CD4-positive, alpha-beta T cell treated with Interleukin-12 subunit alpha and Interleukin-12 subunit beta, for 1 hour (primary cell): ENCODE results near the gene PPM1K.
A peak's percentile ranks its signal among the peaks of the same experiment; 100 is the strongest.
"Not testable (repeated sequence)": the region's sequence is repeated elsewhere in the genome, so short reads cannot be mapped to it uniquely, and the experiment has no call there.

ENCODE experiments used
- DNase-seq: peaks from one replicate; pipeline ENCODE4 v3.0.0-alpha.2; 2020

Gene PPM1K

DNA sequence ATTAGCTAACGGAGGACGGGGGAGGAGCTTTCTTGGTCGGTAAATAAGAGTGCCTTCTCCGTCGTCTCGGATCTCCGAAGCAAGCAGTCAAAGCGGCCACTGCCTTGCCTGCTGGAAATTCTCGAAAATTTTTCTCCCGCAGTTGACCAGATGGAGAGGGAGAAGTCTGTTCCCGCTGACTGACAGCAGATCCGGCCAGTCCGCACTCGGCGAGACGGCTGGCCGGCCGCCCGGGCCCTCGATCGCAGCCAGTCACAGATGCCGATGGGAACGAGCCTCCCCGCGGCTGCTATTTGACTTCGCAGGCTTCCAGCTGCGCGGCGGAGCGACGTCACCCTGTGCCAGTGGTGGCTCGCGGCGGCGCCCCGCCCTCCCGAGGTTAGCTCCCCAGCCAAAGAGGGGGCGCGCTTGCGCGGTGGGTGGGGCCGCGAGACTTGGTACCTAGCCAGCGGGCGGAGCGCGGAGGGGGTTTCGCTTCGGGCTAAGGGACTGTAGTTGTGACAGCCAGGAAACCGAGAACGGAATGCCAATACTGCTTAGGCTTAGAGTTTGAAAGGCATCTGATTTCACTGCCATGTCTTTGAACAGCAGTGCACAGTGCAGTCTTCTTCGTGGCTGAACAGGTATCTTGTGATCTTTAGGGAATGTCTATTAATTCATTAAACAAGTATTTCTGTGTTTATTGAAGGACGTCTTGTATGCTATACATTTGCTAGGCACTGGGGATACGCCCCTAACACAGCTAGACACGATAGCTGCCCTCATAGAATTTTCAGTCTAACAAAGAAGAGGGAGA, at the start of gene PPM1K:
Gene PPM1K (minus strand): TSS at position 123 of the 796 bp plus-strand sequence. CDS start 5,978 bp downstream, outside the sequence.
- DNase-seq = peak; percentile 99

DNA sequence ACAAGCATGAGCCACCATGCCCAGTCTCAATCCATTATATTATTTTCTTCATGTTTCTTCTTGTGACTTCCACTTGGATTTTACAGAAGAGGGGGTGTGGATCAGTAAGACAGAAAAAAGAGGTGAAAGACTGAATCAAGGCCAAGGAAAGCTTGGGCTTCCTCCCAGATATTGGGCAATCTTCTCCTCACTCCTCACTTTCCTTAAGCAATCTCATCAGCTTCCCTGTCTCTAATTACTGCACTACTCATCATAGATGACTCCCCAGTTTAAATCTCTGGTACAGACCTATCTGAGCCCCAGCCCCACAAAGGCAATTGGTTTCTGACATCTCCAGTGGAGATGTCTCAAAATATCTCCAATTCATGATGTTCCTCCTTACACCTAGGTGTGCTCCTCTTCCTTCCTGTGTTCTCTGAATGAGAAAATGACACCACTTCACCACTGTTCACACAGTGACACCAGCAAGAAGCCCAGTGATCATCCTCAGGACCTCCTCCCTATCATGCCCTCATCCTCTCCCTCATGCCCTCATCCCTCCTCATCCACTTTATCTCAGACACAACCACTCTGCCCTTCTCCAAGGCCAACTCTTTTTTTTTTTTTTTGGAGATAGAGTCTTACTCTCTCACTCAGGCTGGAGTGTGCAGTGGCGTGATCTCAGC, 49.5 kb upstream of the PPM1K start:
- no peak for DNase-seq

GRCh38 chr4:88327665-88328064, 43.3 kb upstream of the PPM1K start:
- DNase-seq = no peak

DNA sequence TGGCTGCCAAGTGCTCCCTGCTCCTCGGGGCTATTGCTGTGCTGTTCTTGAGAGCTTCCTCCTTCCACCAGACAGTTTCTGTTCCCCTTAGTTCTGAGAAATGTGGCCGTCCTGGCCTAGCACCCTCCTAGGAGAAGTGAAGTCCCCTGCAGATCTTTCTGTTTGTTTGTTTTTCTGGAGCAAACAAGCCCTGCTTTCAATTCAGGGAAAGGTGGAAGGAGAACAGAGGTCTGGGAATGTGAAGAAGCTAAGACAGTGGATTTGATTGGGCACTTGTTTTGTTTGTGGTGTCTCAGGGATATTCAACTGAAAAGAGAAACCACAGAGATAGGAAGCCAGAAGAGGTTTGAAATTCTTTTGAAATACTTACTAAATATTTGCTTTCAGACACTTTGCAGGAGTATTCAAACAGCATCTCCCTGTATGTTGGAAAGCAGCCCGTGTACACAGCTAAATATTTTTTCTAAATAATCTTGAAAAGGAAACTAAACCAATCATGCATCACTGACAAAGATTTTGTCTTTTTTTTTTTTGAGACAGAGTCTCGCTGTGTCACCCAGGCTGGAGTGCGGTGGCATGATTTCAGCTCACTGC, 36.5 kb upstream of the PPM1K start:
- DNase-seq = peak; percentile 27

GRCh38 chr4:88320224-88320779, 35.9 kb upstream of the PPM1K start:
- no peak for DNase-seq

- DNase-seq = no peak
Observed at GRCh38 chr4:88318751-88319350, 34.5 kb upstream of the PPM1K start.

DNA sequence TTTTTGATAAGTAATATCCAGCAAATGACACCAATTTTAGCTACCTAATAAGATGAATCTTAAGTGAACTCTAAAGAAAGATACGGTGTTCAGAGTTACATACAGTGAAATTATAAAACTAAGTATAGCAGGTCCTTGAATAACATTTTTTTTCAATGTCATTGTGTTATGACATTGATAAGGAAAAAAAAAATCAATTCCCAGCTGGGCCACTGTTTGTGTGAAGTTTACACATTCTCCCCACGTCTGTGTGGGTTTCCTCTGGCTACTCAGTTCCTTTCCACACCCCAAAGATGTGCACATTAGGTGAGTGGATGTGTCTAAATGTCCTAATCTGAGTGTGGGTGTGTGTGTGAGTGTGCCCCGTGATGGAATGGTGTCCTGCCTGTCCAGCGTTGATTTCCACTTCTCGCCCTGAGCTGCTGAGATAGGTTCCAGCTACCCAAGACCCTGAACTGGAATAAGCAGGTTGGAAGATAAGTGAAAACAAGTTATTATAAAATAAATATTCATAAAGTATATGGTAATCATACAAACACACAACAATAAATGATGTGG, 31.2 kb upstream of the PPM1K start:
- no peak for DNase-seq

- DNase-seq = not testable (repeated sequence)
Observed at GRCh38 chr4:88313088-88313624, 28.8 kb upstream of the PPM1K start.

GRCh38 chr4:88308587-88308986, 24.2 kb upstream of the PPM1K start:
- DNase-seq = no peak

DNA sequence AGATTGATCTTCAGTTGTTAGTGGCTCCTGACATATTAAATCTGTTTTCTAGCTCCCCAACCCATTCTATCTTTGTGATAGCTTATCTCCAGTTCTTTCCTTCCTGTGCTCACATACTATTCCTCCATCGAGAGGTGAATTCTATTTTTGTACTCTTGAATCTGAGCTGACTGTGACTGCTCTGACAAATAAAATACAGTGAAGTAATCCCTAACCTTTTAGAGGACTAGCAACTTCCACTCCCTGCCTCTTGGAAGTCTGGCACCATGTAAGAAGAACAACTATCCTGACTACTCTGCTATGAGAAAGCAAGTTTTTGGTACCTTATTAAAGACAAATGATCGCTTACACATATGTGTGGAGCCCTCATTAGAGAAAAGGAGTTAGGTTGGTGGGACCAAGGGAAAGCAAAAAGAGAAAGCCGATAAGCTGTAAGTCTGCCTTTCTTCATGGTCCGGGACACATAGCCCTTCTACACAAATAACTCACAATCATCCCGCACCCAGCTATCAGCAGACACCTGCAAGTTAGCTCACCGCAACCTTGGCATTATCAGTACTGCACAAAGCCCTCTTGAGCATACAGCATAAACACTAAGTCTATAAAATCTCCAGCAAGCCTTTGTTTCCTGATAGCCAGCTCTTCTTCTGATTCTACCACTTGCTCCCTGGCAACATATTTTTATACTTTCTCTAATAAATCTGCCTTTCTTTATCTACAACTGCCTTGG, 13.5 kb upstream of the PPM1K start:
- no peak for DNase-seq

DNA sequence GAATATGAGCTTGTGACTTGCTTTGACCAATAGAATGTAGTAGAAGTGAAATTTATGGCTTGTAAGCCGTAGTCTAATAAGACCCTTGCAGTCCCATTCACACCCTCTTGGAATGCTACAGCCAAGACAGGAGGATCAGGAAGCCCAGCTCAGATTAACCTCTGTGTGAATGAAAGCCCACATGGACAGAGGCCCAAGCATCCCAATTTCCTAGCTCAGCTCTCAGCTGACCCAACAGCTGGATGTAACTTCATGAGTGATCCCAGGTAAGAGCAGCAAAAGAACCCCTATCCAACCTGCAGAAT, 12.8 kb upstream of the PPM1K start:
- DNase-seq = no peak

DNA sequence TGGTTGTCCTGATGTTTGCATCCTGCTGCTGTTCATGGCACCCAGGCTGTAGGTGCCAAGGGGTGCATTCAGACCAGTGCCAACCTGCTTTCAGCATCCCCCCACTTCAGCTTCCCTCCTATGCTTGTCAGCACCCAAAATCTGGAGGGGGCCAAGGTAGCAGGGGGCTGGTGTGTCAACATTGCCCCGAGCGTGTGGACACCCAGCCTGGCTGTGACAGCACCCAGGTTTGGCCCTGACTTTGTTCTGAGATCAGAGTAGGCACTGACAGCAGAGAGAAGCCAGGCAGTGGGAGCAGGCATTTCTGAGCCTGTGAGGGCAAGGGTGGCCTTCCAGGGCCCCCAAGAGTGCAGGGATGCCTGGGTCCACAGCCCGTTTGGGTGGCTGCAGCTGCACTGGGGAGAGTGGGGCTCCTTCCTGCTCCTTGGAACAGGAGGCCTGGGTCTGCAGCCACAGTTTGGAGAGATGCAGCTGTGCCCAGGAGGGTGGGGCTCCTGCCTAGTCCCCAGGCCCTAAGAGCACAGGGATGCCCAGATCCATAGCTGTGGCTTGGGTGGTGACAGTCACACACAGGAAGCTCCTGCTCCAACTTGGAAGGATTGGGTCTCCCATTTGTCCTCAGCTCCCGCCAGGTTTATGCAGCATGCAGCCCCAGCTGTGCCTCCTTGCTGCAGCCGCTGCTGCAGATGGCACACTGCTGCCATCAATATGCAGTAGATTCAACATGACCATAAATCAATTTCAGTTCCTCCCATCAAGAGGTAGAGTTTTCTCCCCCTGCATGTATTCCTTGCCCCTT, 12.3 kb upstream of the PPM1K start:
- no peak for DNase-seq

GRCh38 chr4:88295656-88296055, 11.3 kb upstream of the PPM1K start:
- DNase-seq = no peak

DNA sequence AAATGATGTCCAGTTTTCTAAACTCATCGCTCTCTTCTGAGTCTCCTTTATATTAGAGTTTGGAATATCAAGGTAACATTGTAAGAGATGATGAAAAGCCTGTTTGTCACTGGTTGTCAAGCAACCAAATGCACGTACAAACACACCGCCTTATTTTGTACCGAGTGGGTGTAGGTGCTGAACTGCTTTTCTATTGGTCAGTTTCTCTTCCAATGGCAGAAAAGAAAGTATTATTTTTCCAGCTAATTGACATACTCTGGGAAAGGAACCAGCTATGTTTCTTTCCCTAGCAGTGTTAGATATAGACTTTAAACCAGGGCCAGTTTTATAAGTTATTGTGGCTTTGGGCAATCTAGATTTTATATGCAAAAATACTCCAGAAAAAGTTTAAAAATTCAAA, 6.6 kb upstream of the PPM1K start:
- no peak for DNase-seq

GRCh38 chr4:88286897-88287296, 2.5 kb upstream of the PPM1K start:
- no peak for DNase-seq

DNA sequence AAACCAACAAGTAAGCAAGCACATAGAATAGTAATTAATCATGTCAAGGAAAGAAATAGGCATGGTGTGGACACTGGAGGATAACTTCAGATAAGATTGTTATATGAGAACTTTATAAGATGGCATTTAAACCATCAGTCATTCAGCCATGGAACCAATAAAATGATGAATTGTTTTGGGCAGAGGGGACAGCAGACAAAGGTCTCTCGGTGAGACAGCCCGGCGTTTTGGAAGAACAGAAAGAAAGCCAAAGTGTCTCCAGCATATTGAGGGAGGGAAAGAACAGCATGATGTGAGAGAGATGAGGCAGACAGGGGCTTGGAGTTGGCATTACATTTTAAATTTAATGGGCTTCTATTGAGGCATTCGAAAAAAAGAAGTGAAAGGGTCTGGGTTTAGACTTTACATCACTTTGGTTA, 883 bp upstream of the PPM1K start:
- DNase-seq = no peak

DNA sequence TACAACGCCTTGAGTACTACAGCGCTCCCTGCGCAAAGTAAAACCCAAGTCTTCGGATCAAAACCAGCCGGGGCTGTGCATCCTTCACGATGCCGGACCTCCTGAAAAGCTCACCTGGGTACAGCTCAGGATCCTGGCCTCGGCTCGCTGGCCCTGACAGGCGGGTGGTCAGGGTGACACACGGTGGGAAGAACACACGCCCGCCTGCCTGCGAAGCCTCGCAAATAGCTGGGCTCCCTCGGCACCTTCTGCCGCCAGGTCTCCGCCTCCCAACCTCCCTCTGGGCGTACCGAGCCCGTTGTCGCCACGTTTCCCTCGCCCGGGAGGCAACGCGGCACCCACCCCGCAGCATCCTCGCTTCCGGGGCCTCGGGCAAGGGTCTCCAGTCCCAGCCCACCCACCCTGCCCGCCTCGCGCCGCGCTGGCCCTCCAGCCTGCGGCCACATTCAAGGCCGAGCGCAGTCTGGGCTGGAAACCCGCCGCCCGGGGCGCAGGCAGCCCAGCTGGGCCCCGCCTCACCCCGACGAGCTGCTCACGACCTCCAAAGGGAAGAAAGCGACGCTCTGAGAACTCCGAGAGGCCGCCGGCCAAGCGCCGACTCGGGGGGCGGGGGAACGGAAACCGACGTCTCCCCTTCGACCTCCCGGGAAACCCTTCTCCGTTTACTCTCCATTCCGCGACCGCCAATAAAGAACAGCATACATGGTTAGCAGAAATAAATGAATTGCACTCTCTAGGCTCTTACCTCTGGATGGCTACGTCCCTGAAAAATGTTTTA, 511 bp downstream of the PPM1K start:
- peak; percentile 77 for DNase-seq

DNA sequence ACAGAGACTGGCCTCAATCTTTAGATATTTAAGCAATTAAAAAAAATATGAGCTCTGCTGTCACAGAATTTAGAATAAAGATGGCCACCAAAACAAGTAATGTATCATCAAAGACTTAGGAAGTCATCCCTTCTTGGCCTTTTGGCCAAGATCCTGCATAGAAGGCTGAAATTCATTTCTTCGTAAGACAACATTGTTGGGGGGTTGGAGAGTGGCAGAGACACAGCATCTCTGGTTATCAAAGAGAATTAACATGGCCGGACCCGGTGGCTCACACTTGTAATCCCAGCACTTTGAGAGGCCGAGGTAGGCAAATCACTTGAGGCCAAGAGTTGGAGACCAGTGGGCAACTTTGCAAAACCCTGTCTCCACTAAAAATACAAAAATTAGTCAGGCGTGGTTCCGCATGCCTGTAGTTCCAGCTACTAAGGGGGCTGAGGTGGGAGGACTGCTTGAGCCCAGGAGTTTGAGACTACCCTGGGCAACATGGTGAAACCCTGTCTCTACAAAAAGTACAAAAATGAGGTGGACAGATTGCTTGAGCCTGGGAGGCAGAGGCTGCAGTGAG, 4.0 kb downstream of the PPM1K start:
- DNase-seq = no peak

- DNase-seq = no peak
Observed at GRCh38 chr4:88277711-88278225, 6.6 kb downstream of the PPM1K start.
